Kidney (tissue), 14 donors: ENCODE results near the gene HGS. TPM values are rescaled to one million over a fixed set of nuclear protein-coding genes. Genes with fewer than 3 reads are reported as not detected.
"Not testable (repeated sequence)": the region's sequence is repeated elsewhere in the genome, so short reads cannot be mapped to it uniquely, and the experiment has no call there.

Experiments used
- DNase-seq, 5 donors: peaks; one replicate each; pipeline ENCODE4 v3.0.0-alpha.2; 2013 to 2020
- FAIRE-seq: peaks from 2 replicates; lab custom pipeline; 2012; peaks lifted over from hg19 to GRCh38; lab: Jason Lieb, UNC
- H3K27ac ChIP-seq, 2 donors: one replicate each; pipeline ENCODE4 v1.7.0; 2013; ENCODE audit warnings: low read depth in 2 of 2, low read length in 2 of 2, inconsistent platforms in 1 of 2
- H3K27me3 ChIP-seq: one replicate; pipeline ENCODE4 v1.7.1; 2013; ENCODE audit warnings: low read length, inconsistent platforms; ENCODE audit not compliant: control insufficient read depth, insufficient read depth
- H3K36me3 ChIP-seq, 3 donors: one replicate each; pipeline versions ENCODE4 v1.7.0 to v1.7.1; 2013; ENCODE audit warnings: low read length in 3 of 3, control low read depth in 1 of 3, inconsistent platforms in 1 of 3; ENCODE audit not compliant: insufficient read depth in 3 of 3, control insufficient read depth in 2 of 3
- H3K4me1 ChIP-seq, 3 donors: one replicate each; pipeline versions ENCODE4 v1.7.0 to v1.7.1; 2013; ENCODE audit warnings: low read length in 3 of 3, inconsistent platforms in 1 of 3, low read depth in 1 of 3; ENCODE audit not compliant: control insufficient read depth in 2 of 3, insufficient read depth in 2 of 3
- H3K4me3 ChIP-seq, 3 donors: one replicate each; pipeline versions ENCODE4 v1.7.0 to v1.8.1; 2013; ENCODE audit warnings: low read length in 3 of 3, control low read depth in 1 of 3, inconsistent platforms in 1 of 3
- H3K9ac ChIP-seq, 3 donors: one replicate each; pipeline versions ENCODE4 v1.7.0 to v1.7.1; 2013; ENCODE audit warnings: low read length in 3 of 3, control low read depth in 1 of 3, inconsistent platforms in 1 of 3
- H3K9me3 ChIP-seq, 3 donors: one replicate each; pipeline versions ENCODE4 v1.7.0 to v1.7.1; 2013; ENCODE audit warnings: low read length in 3 of 3, control low read depth in 1 of 3, inconsistent platforms in 1 of 3; ENCODE audit not compliant: control insufficient read depth in 2 of 3, insufficient read depth in 1 of 3
- intact Hi-C: fragments of 100-400 bp; cut with DNase I; formaldehyde crosslinking; loops from one replicate; pipeline ENCODE4 v1.11.1; 2022
- polyA plus RNA-seq: library from polyadenylated mRNA; stranded (reverse); fragments of 350-450 nt; fragmentation: Illumina TruSeq; extraction: RNeasy Lipid Tissue Mini Kit (QIAGEN cat#74804); gene quantifications from one replicate; pipeline ENCODE4 v1.2.3, GENCODE V29; 2014; ENCODE audit warnings: low read depth, low replicate concordance; ENCODE audit not compliant: insufficient read depth
- total RNA-seq: library from RNA; stranded (reverse); fragmentation: NEBNext Ultra II Directional; extraction: Animal tissue kit (Norgen Biotek cat#: 25700); gene quantifications from one replicate; pipeline ENCODE4 v1.2.1, GENCODE V29; 2021
- TF ChIP-seq, protein P1 (sequence below): IDR thresholded peaks from 3 replicates; pipeline ENCODE4 v1.5.1; 2012; ENCODE audit warnings: mild to moderate bottlenecking, moderate library complexity, borderline replicate concordance; ENCODE audit not compliant: insufficient read depth; ENCODE audit errors: extremely low read depth
- donor health status: control.
- donor health status: control.
- donor health status: control.
- donor health status: control.
- donor health status: control.
- donor health status: DM: yes; HTN: yes; CAD: no.
- donor health status: Normal renal cell carcinoma (clear cell type).

The HGS gene
- total and polyA plus RNA-seq, 2 donors from 2014 or later, result 85.5 to 95.3 TPM

DNA sequence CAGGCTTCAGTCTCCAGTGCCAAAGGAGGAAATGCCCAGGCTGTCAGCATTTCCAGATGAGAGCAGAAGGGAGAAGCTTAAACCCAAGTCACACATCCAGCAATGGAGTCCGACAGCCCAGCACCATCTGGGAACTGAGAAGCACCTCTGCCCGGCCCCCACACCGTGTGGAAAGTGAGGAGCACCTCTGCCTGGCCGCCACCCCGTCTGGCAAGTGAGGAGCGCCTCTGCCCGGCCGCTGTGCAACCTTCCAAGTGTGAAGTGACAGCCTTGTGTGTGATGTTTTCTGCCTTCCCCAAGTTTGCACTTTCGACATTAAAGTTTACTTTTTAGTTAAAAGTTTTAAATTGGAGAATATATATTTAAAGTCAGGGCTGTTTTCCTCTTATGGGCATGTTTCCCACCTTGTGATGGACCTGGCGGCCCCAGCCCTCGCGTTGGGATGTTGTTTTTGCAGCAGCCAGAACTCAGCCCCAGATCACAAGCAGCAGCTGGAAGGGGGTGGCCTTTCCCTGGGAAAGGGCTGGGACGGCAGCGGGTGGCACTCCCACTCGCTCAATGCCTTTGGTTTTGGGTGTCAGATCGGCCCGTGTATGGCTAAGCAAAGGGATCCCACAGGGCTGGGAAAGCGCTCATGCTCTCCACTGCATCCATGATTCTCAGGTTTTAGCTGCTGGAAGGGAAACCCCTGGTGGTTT, 10.1 kb upstream of the HGS start:
- intact Hi-C loops, result no loop called here
- Histone ChIP-seq H3K9me3 (no peaks in the 10 kb centered on the region), H3K27ac (no peak overlapping the region), H3K27me3 (no peaks in the 10 kb centered on the region), H3K4me3 (no peak overlapping the region), H3K4me1 (no peaks in the 10 kb centered on the region), H3K36me3 (peaks cover 0 to 19% (median 10%) of the 10 kb centered on the region in 3 donors), H3K9ac (no peak overlapping the region)
- TF ChIP-seq, protein P1, sequence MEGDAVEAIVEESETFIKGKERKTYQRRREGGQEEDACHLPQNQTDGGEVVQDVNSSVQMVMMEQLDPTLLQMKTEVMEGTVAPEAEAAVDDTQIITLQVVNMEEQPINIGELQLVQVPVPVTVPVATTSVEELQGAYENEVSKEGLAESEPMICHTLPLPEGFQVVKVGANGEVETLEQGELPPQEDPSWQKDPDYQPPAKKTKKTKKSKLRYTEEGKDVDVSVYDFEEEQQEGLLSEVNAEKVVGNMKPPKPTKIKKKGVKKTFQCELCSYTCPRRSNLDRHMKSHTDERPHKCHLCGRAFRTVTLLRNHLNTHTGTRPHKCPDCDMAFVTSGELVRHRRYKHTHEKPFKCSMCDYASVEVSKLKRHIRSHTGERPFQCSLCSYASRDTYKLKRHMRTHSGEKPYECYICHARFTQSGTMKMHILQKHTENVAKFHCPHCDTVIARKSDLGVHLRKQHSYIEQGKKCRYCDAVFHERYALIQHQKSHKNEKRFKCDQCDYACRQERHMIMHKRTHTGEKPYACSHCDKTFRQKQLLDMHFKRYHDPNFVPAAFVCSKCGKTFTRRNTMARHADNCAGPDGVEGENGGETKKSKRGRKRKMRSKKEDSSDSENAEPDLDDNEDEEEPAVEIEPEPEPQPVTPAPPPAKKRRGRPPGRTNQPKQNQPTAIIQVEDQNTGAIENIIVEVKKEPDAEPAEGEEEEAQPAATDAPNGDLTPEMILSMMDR, result no peak
- no peak for FAIRE-seq
- DNase-seq, result no peak

DNA sequence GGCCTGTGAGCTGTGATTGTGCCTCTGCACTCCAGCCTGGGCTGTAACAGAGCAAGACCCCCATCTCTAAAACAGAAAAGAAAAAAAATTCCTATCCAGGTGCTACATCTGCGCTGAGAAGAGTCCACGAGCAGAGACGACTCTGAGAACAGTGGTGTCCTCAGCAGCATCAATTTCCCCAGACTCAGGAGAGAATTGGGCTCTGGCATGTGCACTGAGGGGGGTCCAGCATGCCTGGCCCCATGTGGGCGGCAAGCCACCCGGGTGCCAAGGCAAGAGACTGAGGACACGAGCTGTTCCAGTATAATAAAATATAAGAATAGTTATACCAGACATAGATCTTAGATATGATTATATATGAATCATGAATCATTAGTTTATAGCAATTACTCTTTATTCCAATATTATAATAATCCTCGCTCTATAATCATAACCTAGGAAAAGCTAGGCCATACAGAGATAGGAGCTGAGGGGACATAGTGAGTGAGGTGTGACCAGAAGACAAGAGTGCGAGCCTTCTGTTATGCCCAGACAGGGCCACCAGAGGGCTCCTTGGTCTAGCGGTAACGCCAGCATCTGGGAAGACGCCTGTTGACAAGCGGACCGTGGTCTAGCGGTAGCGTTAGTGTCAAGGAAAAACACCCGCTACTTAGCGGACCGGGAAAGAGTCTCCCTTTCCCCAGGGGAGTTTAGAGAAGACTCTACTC, 8.1 kb upstream of the HGS start:
- H3K9me3 ChIP-seq, H3K9ac ChIP-seq, intact Hi-C loops, H3K4me3 ChIP-seq, H3K27me3 ChIP-seq, H3K27ac ChIP-seq, H3K4me1 ChIP-seq: not testable (repeated sequence)
- FAIRE-seq (peak; percentile 71), DNase-seq (peak in 1 of 5 donors; percentile 8)
- peaks cover 0 to 14% (median 10%) of the 10 kb centered on the region in 3 donors for H3K36me3 ChIP-seq
- TF ChIP-seq, protein P1, result peak; percentile 32

DNA sequence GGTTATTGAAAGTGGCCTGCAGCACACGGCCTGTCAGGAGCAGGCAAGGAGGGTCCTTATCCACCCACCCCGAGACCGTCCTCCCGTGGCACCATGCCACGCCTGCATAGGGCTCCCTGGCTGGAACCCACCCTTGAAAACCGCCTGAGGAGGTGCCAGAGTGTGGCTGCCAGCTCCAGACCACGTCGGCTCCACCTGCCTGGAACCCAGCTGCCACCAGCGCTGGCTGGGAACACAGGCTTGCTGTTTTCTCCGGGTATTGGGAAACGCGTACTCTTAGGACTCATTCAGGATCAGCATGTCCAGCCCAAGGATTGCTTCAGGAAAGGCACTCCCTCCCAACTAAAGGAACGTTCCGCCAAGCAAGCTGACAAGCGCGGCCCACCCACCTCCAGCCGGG, 6.9 kb upstream of the HGS start:
- H3K27me3 ChIP-seq, result no peaks in the 10 kb centered on the region
- no peaks in the 10 kb centered on the region for H3K9me3 ChIP-seq
- H3K27ac ChIP-seq, result no peak overlapping the region
- no peak overlapping the region for H3K4me3 ChIP-seq
- H3K36me3 ChIP-seq, result peaks cover 0 to 9% (median 7%) of the 10 kb centered on the region in 3 donors
- H3K9ac ChIP-seq, result no peak overlapping the region
- DNase-seq (no peak), FAIRE-seq (no peak)
- H3K4me1 ChIP-seq, result peaks cover 0 to 5% (median 0%) of the 10 kb centered on the region in 3 donors
- TF ChIP-seq, protein P1, result no peak
- intact Hi-C loops, result no loop called here
